HG03558 (cell line): ENCODE data around the gene NEK7.
A peak's percentile ranks its signal among the peaks of the same experiment; 100 is the strongest.
"Not testable (repeated sequence)": the region's sequence is repeated elsewhere in the genome, so short reads cannot be mapped to it uniquely, and the experiment has no call there.

Source experiments
- ATAC-seq: cut with Tn5 transposase; IDR thresholded peaks from one replicate; pipeline ENCODE4 v1.9.1; 2021; ENCODE audit warnings: moderate number of reproducible peaks; ENCODE audit not compliant: unreplicated experiment; ENCODE audit errors: extremely low read depth

The NEK7 gene

DNA sequence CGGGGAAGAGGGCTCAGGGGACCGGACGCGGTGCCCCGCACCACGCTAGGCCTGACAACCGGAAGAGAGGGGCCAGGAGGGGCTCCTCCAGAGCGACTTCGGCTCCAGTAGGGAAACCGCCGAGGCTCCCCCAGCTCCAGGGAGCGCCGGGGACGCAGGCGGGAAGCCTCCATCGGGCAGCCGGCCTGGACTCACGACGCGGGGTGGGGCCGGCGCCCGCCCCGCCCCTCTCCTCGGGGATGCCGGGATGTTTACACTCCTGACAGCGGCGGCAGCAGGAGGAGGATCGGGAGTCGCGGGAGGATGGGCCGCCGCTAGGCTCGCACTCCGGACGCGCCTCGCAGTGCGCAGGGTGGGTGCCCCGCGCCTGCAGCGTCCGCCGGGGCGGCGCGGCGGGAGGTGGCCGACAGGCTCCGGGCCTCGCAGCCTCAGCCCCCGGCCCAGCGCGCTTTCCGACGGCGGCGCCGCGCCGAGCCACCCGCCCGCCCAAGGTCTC, at the start of gene NEK7:
NEK7 (plus strand) TSS at position 254 of the 496 bp plus-strand sequence. CDS start 75,583 bp downstream, outside the sequence.
- ATAC-seq, result peak; percentile 29

DNA sequence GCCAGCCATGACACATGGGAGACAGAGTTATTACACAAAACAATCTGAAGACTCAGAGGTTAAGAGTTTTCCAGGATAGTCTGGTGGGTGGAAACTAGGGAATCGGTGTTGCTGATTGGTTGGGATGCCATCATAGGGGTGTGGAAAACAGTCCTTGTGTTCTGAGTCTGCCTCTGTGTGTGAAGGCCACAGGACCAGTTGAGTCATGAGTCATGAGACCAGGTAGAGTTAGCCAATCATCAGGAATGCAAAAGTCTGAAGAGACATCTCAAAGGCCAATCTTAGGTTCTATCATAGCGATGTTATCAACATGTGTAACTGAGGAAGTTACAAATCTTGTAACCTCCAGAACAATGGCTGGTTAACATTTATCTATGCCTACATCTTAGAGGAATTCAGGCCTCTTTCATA, 49.7 kb upstream of the NEK7 start:
- ATAC-seq, result no peak

DNA sequence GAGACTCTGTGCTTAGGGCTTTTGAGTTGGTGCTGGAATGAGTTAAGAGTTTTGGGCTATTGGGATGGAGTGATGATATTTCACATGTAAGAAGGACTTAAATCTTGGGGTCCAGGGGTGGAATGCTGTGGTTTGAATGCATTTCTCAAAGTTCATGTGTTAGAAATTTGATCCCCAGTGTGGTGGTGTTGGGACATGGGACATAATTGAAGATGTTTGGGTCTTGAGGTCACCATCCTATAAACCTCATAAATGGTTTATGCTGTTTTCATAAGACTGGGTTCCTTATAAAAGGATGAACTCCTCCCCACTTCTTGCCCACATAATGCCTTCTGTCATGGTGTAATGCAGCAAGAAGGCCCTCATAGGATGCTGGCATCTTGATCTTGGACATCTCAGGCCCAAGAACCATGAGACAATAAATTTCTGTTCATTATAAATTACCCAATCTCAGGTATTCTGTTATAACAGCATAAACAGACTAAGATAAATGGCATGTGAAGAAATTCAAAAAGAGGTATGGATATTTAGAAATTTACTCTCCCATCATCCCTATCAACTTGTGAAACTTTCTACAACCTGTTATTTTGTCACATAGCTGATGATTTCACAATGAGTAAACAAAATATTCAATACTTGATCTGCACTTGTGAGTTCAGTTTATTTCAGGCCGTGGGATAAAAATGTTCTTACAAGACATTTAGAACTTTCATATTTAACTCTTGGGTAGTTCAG, 48.0 kb upstream of the NEK7 start:
- no peak for ATAC-seq

DNA sequence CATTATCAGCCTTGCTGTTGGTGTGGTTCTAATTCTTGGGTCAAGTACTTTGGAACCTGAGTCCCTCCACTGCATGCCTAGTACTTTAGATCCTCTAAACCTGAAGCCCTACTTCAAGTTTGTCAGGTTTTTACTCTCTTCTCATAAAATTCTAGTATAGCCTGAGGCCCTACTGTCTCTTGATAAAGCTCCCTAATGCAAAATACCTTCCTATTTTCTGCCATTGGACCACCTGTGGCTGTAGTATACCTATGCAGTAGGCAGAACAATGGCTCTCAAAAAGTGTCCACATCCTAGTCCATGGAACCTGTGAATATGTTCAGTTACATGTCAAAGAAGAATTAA, 47.5 kb upstream of the NEK7 start:
- ATAC-seq, result no peak

DNA sequence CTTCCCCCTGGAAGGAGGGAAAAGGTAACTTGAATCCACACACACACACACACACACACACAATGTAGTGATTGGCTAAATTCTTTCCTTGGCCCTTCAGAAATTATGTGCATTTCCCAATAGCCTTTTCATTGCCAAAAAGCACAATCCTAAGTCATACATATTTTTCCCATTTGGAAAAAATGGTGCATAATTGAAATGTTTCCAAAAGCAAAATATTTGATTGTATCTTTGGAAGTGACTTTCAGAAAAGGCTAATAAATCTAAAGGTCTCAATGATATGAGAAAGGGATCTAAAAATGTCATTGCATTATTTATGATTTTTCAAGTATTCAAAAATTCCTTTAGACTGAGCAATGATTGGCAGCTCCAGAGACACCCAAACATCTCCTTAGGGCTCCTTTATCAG, 43.5 kb upstream of the NEK7 start:
- ATAC-seq, result no peak

DNA sequence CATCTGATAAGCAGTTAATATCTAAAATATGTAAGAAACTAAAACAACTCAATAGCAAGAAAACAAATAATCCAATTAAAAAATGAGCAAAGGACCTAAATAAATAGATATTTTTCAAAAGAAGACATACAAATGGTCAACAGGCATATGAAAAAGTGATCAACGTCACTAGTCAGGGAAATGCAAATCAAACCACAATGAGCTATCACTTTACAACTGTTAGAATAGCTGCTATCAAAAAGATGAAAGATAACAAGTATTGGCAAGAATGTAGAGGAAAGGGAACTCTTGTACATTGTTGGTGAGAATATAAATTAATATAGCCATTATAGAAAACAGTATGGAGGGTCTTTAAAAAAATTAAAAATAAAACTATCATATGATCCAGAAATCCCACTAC, 40.7 kb upstream of the NEK7 start:
- ATAC-seq, result no peak

DNA sequence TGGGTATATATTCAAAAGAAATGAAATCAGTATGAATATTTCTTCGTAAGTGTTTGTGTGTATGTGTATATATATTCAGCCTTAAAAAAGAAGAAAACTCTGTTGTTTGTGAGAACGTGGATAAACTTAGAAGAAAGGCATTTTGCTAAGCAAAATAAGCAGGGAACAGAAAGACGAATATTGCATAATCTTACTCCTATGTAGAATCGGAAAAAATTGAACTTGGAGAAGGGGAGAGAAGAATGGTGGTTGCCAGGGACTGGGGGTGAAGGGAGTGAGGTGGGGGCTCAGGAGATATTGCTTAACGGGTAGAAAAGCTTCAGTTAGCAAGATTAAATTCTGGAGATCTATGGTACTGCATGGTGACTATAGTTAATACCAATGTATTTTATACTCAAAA, 40.3 kb upstream of the NEK7 start:
- no peak for ATAC-seq

DNA sequence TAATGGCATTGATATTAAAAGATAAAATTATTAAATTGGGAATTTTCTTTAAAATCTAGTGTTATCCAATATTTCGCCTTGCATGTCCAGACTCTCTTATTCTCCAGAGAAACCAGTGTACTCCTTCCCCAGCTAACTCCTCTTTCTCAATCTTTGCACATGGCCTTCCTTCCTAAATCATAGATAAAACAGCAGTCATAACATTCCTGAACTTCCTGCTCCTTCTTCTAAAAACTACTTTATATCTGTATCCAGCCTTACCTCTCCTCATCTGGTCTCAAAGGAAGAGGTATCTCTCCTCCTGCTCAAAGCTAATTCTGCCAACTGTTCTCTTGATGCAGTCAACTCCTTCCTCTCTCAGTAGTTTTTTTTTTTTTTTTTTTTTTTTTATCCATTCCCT, 39.5 kb upstream of the NEK7 start:
- no peak for ATAC-seq

DNA sequence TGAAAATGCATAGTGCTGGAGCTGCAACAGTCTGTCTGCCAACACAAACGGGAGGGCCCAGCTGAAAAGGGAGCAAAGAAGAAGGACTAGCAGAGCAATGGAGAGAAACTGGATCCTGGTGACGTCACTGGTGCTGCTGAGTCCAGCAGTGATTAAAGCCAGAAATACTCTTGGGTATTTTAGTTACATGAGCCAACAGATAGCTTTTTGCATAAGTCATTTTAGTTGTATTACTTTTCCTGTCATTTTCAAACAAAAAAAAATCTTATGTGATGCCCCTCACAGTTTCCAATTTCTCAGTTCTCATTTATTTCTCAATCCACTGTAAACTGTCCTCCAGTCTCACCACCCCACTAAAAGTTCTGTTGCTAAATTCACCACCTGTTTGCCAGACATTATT, 38.7 kb upstream of the NEK7 start:
- ATAC-seq, result no peak

DNA sequence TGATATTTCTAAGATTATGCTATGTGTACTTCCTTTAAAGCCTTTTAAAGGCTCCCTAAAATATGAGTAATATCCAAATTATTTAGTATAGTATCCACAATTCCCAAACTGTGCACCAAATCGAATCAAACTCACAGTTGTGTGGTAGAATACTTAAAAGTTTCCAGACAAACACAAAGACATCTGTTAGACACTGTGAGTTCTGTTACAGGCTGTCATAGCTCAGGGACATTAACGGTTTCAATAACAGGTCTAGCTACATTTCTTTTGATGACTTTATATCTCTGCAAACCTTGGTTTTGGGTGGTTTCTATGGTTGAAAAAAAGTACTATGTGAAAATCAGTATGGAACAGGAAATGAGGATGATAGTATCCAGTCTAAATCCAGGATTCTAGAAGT, 36.9 kb upstream of the NEK7 start:
- no peak for ATAC-seq

DNA sequence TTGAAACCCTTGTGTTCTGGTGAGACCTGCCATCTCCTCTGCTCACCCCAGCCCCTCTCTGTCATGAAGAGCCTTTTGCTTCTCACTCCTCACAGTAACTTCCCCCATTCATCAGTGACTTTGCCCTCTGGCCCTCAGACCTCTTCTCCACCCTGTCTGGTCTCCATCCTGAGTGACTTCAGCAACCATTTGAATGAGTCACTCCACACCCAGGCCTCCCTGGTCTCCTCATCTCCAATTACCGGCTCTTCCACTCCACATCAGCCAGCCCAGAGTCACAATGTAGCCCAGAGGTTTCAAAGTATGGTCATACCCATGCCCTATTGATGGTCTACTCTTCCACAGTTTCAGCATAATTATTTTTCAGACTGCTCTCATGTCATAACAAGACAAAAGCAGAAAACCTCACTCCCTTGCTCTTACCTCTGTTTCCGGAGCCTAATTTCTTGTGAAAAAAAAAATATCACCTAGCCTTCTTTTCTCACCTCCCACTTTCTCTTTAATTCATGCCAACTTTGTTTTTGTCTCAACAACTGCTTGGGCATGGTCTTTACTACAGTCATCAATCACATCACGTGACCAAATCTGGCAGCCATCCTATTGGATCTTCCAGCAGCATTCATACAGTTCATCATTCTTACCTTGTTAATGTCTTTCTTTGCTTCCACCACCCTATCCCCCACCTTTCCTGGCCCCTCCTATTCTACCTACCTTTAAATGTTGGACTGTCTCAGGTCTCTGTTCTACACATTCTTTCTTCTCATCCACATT, 35.6 kb upstream of the NEK7 start:
- ATAC-seq, result no peak

DNA sequence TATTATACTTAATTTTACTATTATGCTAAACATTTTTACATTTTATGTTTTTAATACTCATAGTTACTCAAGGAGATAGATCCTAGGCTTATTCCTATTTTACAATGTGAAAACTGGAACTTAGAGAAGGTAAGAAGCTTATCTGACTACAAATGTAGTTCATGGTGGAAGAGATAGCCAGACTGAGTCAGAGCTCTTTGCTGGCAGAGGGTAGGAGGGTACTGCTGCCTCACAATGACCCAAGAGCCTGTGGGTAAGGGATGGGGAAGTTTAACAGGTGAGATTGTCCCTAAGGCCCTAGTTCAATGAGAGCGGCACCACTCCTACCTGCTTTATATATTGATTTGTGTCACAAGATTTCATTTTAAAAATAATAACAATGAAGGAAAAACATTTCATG, 34.1 kb upstream of the NEK7 start:
- no peak for ATAC-seq

DNA sequence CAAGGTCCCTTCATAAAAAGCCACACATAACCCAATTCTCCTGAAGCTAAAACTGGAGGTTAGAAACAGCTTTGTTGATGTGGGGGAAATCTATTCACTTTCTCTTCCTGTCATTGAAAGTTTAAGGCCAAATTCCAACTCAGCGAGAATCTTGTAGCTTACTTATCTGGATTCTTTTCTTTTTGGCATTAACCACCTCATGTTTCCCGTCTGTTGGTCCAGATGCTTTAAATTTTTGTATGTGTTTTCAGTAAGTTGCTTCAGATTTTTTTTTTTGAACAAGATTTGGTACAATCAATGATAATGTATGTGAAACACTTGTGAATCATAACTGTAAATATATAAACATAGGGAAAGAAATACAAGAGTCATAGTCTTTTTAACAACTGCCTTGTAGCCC, 33.7 kb upstream of the NEK7 start:
- ATAC-seq, result no peak

DNA sequence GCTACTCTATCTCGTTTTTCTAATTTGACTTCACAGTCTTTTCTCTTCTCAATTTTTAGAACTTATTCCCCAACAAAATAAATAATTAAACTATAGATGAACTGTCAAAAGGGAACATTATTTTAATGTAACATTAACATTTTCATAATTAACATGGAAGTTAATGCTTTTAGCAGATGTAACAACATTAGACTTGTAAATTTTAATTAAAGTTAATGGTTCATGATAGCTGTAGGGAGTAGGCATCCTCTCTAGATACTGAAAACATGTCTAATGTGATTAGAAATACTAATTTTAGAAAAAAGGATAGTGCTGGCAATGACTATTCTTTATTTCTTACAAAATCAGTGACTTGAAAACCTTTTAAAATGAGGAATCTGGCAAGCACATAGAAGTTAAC, 32.1 kb upstream of the NEK7 start:
- no peak for ATAC-seq

DNA sequence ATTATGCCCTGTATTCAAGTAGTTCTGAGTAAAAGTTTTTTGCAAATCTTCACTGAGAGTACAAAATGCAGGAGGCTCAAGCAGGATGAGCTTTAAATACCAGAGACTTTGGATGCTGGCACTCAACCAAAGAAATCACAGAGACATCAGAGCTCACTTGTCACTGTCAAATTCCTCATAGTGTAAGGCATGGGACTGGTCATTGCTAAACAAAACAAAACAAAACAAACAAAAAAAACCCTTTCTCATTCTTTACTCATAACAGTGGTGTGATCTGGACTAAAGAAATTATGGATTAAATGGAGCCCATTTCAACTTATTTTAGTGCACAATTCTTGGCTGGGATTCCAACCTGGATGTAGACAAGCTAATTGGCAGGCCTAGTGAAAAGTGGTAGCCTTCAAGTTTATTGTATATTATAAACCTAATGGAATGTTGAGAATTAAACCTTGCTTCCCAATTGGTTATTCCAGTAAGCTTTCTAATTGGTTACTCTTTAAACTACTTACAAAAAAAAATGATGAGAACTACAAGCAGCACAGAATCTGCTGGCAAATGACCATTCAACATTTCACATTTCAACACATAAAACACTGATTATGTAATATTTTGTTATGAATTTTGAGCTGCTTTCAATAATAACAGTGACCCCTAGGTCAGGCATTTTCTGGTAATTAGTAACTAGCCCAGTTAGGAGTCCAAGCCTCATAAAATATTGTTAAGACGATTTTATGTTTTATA, 30.6 kb upstream of the NEK7 start:
- no peak for ATAC-seq

DNA sequence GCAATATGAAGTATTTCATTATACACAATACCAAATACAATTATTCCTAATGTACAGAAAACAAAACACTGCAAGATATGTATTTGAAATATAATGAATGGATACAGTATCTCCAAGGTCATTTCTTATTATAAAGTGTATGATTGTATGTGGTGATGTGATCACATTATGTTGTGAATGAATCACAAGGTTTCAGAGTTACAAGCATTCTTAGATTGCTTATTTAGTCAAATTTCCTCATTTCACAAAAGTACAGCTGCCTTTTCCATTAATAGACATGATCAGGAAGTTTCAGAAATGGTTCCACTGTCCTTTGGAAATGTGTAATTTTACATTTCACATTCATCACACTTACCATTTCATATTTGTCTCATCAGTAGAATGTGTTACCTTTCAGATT, 28.3 kb upstream of the NEK7 start:
- no peak for ATAC-seq

DNA sequence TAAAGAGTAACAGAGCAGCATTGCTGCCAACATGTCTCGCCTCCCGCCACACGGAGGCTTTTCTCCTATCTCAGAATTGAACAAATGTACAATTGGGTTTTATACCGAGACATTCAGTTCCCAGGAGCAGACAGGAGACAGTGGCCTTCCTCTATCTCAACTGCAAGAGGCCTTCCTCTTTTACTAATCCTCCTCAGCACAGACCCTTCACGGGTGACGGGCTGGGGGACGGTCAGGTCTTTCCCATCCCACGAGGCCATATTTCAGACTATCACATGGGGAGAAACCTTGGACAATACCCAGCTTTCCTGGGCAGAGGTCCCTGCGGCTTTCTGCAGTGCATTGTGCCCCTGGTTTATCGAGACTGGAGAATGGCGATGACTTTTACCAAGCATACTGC, 26.7 kb upstream of the NEK7 start:
- ATAC-seq, result not testable (repeated sequence)

DNA sequence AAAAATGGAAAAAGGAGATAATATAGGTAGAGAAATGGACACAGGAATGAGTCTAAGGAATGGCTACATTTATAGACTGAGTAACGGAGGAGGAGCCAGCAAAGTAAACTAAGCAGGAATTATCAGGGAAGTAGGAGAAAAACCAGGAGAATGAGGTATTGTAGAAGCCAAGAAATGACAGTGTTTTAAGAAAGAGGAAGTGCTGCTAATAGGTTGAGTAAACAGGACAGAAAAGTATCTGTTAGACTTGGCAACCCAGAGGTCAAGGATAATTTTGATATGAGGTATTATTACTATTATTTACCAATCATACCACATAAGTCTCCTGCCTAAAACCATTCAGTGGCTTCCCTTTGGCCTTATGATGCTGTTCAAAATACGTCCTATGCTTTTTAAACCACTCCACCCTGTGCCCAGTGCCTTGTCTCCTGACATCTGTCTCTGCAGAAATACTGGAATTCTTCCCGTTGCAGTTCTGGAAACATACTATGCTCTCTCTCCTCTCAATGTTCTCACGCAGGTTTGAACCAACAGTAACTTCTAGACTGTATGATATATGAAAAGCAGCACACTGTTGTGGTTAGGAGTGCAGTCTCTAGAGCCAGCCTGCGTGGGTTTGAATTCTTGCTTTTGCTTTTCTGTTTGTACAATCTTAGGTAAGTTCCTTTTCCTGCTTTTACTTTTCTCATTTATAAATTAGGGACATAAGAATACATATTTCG, 24.6 kb upstream of the NEK7 start:
- ATAC-seq, result peak; percentile 75

DNA sequence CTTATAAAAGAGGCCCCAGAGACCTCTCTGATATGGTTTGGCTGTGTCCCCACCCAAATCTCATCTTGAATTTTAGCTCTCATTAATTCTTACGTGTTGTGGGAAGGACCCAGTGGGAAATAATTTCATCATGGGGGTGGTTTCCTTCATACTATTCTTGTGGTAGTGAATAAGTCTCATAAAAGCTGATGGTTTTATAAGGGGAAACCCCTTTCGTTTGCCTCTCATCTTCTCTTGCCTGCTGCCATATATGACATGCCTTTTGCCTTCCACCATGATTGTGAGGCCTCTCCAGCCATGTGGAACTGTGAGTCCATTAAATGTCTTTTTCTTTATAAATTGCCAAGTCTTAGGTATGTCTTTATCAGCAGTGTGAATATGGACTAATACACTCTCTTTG, 22.5 kb upstream of the NEK7 start:
- no peak for ATAC-seq

DNA sequence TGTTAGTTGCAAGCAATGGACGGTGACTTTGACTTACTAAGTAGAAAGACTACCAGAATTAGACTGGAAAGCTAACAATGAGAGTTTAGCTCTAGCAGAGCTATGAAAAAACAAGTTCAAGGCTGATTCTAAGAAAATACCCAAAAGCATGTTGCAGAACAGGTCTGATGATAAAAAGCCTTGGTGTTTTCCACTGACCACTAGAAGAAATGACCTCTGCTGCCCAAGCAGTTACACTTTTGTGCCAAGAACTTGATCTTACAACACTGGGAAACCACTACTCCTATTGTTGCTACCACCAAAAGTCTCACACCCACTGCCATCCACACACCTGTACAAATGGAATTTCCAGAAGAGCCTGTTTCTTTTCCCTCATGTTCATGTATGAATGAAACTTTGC, 21.4 kb upstream of the NEK7 start:
- no peak for ATAC-seq
